GM18499 (cell line): Measurements from ENCODE around the gene ADSS1.

Source experiments
- ATAC-seq: cut with Tn5 transposase; IDR thresholded peaks from one replicate; pipeline ENCODE4 v1.9.1; 2021; ENCODE audit warnings: moderate number of reproducible peaks; ENCODE audit not compliant: insufficient read depth, unreplicated experiment

Gene ADSS1

DNA sequence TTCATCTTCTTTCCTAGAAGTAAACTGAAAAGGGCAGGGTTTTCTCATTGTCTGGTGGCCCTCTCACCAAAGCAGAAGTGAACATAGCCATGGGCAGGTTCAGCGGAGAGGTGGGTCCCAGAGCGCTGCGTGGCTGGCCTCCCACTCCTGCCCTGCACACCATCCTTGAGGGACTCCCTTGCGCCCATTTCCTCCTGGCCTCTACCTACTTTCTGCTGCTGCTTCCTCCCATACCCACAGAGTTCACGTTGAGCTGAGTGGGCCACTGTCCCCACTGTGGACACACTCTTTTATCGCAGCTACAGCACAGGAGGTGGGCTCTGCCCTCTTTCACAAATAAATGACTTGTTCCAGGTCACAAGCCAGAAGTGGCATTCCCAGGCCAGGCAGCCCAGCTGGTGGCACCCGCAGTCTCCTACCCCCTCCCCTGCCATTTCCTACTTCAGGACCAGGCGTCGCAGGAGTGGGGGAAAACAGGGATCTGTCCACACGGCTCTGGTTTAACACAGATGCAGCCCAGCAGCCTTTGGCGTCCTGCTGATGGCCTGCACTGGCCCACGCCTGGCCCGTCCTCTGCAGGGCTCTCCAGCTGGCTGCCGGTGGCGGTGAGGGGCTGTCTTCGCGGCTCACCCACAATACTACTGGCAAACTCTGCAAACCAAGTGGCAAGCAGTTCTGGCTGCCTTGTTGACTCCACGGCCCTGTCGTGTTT is 33.8 kb downstream of the ADSS1 start:
- no peak for ATAC-seq

DNA sequence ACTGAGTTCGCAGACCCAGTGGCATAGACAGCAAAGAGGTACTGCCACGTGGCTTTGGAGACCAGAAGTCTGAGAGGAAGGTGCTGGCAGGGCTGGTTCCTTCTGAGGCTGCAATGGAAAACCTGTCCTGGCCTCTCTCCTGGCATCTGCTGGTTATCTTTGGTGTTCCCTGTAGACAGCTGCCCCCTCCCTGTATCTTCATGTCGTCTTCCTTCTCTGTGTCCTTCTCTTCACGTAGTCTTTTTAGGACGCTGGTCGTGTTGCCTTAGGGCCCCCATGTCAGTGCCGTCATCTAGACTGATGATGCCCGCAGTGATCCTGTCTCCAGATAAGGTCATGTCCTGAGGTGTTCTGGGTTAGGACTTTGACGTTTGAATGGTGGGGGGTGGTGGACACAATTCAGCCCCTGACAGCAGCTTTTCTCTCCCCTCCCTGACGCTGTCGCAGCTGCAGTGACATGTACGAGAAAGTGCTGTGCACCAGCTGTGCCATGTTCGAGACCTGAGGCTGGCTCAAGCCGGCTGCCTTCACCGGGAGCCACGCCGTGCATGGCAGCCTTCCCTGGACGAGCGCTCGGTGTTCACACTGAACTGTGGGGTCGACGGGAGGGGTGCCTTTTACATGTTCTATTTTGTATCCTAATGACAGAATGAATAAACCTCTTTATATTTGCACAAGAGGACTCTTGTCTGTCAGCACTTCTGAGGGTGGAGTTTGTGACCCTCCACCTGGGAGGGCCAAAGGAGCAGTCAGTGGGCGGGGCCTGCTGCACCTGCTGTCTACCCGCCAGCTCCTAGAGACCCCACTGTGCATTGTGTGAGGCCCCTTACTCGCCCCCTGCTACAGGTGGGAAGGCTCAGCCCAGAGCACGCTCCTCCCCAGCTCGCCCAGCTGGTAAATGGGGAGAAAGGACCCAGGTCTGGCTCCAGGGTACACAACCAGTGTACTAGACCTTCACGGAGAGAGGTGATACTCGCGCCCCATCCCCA is 35.2 kb downstream of the ADSS1 start:
- no peak for ATAC-seq

DNA sequence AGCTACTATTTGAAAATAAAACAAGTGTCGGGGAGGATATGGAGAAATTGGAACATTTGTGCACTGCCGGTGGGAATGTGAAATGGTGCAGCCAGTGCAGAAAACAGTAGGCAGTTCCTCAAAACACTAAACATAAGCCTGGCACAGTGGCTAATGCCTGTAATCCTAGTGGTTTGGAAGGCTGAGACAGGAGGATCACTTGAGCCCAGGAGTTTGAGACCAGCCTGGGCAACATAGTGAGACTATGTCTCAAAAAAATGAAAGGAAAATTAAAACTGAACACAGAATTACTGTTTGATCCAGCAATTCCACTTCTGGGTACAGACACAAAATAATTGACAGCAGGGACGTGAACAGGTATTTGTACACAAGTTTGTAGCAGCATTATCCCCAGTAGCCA is 41.5 kb downstream of the ADSS1 start:
- no peak for ATAC-seq

DNA sequence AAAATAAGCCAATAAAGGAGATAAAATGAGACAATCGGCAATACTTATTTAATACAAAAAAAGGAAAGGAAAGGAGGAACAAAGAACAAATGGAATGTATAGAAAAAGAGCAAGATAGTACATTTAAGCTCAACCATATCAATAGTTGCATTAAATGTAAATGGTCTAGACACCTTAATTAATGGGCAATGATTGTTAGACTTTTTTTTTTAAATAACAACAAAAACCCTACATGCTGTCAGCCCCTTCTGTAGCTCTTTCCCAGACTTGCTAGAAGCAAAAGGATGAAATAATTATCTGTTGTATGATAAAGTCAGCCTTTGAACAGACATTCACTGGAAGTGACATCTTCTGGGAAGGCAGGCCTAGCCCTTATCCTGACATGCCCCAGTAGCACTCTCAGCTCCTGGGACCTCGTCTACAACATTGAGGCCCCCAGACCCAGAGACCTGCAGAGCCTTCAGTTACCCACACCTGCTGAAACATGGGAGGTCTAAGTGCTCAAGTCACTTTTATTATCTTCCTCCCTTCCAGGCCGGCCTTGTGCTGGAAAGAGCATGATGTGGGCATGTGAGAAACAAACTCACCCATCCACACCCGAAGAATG is 42.3 kb downstream of the ADSS1 start:
- ATAC-seq = no peak

DNA sequence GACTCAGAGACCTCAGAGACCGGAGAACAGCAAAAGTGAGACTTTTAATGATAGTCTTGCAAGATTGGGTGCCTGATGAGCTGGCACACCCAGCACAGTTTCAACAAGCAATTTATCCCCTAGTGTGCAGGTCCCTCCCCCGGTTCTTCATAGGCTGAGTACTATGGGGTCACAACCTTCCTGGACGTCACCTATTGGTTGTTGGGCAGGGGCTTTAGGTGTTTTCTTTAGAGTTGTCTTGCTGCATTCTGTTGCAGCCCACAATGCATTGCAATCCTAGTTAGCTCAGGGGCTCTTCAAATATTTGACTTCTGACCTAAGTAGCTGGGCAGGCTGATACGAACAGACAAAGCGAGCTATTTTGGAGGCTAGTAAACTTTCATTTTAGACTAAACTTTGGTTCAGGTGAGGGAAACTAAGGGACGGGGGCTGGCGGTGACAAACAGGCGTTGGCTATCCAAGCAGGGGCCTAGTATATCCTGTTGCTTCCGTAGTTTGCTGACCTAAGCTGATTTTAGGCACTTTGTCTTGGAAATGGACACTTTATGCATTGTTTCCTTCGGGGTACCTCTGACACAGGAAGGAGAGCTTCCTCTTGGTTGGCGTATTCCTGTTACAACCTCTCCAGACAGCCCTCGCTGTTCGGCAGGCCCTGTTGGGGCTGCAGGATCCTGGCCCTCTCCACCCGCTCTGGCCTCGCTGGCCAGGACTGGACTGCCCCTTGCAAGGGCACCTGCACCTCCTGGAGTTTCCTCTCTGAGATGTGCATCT is 43.0 kb downstream of the ADSS1 start:
- no peak for ATAC-seq

DNA sequence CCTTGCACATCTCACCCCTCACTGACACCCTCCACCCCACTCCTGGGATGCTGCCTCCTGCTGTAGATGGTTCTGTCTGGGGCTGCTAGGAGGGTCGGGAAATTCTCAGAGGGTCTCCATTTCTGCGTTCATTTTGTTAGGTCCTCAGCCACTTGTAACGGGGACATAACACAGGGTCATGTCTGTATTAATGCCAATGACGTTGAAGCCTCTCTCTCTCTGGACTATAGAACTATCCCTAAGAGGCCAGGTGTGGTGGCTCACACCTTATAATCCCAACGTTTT is 43.5 kb downstream of the ADSS1 start:
- ATAC-seq = no peak

DNA sequence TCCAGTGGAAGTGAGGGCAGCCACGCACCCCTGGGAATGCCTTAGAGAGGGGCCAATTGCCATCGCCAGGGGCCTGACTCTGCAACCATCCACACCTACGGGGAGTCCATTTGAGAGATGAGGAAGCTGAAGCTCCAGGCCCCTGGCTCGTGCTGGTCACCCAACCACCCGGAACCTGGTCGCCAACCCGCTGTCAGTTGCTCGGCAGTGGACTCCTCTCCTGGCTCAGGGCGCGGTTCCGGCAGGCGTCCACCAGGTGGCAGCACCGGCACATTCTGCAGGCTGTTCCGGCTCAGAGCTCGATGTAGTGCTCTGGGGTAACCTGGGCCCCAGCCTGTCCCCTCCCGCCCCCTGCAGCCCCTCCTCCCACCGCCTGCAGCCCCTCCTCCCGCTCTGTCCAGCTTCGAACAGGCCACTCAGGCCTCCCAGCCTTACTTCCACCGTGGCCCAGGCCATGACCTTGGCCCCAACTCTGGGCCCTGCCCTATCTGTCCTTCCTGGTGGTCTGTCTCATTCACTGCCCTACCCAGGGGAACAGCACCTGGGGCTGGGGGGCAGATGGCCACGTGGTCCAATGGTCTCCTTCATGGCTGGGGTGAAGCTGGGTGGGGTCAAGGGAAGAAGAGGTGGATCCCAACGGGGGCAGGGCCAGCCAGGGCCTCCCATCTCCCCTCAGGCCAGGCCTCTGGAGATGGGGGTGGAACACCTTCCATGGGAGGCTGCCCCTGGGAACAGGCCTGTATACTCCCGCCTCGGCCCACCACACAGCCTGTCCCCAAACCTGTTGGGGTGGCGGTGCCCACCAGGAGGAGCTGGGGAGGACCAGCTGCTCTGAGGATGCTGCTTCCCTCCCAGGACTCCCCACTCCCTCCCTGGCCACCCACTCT is 44.7 kb downstream of the ADSS1 start:
- ATAC-seq = no peak

DNA sequence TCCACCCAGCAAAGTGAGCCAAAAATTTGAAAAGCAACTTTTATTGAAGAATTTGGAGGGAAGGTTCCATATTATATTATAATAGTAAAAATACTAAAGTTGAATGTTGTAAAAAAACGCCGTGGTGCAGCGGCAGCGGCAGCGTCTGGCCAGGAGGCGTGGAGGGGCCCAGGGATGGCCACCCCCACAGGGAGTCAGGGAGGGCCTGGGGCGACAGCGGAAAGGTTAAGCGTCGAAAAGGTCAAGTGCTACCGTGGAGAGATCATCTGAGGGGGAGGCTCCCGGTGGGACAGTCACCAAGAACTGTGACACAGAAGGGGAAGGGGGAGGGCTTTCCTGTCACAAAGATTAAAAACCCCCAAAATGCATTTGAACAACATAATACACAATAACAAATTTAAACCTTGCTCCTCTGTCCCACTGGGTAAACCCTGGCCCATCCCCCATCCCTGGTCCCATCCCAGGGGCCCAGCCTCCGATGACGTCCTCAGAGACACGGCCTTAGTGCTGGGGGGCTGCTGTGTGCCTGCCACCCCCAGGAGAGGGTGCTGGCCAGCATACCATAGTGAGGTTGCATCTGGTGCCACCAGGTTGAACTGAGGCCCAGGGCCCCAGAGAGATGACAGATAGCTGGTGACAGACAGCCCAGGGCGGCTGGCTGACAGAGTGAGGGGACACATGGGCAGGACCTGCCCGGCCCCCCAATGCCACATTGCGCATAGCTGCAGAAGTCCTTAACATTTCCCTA is 45.5 kb downstream of the ADSS1 start:
- ATAC-seq = no peak

DNA sequence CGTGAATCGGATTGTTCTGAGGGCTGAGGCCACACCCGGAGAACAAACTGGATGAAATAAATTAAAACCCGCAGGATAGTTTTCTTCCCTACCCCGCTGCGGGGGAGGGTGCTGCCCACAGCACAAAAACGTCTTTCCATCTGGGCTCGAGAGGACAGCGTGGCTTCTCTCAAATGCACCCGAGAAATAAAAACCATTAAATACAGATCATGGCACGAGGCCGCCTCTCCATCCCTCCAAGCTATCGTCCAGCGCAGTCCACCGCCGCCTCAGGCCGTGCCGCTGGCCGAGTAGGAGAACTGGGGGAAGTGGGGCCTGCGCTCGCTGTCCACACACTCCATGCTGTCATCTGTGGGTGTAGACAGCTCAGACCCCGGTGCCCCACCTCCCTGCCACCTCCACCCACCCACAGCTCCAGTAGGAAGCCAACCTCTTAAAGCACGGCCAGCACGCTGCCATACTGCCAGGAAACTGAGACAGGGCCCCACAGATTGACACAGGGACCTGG is 46.1 kb downstream of the ADSS1 start:
- no peak for ATAC-seq

DNA sequence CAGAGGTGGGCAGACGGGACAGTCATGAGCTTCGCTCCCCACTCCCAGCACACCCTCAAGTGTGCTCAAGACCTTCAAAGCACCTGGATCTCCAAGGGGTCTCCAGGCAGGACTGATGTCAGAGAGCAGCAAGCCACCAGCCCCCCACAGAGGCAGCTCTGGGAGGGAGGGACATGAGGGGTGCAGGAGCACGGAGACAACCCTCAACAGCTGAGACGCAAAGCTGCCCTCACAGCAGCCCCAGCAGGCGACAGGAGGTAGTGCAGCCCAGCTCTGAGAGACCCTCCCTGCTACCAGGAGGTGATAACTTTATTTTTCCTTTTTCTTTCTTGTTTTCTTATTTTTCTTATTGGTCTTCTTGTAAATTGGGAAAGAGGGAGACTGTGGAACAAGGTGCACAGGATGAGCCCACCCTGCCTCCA is 46.8 kb downstream of the ADSS1 start:
- ATAC-seq = no peak

DNA sequence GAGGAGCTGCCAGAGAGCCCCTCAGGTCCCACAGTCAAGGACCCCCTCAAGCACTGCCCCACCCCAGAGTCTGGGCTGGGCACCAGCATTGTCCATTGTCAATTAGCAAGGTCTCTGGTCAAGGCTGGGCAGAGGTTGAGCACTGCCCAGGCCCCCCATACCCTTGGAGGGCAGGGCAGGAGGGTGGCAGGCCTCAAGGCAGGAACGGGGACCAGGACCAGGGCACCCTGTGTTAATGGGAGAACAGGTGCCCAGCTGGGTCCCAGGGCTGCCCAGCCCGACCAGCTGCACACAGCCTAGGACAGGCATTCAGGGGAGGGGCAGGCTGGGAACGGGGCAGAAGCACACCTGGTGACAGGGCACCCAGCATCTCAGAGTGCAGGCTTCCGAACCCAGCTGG is 47.3 kb downstream of the ADSS1 start:
- ATAC-seq = no peak

DNA sequence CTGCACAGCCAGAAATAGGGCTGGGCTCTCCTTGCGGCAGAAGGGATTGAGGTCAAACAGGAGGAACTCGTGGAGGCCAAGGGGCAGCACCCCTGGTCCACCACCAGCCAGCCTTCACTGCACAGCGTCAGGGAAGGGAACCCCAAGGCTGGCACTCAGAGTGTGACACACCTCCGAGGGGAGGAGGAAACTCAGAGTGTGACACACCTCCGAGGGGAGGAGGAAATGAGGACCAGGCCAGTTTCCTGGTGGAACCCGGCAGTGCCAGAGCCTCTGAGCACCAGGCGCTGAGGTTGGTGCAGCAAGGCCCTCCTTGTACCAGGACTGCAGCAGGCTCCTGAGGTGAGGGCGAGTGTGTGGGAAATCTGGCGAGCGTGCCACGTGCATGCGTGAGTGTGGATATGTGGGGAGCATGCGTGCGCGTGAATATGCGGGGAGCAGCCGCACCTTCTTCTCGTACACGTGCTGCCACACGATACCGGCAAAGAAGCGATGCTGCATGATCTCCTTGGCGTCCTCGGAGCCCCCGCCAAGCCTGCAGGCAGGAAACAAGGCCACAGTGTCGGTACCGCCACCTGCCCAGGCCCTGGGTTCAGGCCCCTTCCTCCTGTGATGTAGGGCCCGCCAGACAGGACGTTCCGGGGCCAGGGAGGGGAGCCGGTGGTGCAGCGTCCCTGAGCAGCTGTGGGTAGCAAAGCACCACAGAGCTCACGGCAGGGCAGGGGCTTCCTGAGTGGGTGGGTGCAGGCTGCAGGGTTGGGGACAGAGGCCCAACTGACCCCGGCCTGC is 48.1 kb downstream of the ADSS1 start:
- ATAC-seq = no peak

DNA sequence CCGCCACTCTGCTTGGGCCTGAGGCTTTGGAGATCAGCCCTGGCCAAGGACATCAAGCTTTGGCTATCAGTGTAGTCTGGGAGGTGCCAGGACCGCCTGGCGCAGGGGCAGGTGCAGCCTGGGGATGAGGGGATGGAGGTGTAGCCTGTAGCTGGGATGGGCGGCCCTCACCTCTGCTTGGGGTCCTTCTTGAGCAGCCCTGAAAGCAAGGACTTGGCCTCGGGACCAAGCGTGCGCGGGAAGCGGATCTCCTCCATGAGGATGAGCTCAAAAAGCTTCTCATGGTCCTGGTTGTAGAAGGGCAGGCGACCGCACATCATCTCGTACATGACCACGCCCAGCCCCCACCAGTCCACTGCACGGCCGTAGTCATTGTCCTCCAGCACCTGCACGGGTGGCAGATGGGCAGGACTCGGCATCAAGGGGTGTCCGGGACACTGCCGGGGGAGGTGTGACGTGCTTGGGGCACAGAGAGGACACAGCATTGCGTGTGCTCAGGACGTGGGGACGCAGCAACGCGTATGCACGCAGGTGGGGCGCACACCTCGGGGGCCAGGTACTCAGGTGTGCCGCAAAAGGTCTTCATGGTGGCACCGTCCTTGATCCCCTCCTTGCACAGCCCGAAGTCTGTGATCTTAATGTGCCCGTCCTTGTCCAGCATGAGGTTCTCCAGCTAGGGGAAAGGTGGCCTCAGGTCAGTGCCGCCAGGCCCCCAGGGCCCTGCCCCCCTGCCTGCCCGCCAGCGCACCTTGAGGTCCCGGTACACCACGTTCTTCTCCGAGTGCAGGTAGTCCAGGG is 48.9 kb downstream of the ADSS1 start:
- no peak for ATAC-seq

DNA sequence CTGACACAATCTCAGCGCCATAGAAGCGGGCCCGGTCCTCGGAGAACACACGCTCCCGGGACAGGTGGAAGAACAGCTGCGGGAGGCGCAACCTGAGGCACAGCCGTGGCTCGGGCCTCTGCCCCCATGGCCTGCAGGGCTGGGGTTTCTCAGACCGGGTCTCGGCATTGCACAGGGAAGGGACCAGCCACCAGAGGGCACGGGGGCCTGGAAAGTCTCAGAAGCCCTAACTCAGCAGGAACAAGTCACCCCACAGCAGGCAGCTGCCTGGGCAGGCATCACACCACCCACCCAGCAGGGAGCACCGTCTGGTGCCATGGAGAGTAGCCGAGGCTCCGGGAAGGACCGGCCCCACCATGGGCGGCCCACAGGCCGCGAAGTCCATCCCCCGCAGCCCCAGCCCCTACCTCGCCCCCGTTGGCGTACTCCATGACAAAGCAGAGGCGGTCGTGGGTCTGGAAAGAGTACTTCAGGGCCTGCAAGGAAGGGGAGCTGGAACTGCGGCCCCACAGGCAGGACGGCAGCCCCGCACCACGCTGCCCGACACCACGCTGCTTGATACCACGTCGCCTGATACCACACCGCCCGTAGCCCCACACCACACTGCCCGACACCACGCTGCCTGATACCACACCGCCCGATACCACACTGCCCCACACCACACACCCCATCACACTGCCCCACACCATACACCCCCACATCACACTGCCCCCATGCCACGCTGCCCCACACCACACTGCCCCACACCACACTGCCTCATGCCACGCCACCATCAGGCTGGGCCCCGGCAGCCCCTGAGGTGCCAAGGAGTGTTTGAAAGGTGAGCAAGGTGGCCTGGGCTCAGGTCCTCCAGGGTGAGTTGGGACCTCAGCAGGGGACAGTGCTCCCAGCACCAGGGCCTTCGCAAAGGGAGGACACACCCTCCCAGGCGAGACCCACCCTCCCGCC is 49.8 kb downstream of the ADSS1 start:
- ATAC-seq = no peak

DNA sequence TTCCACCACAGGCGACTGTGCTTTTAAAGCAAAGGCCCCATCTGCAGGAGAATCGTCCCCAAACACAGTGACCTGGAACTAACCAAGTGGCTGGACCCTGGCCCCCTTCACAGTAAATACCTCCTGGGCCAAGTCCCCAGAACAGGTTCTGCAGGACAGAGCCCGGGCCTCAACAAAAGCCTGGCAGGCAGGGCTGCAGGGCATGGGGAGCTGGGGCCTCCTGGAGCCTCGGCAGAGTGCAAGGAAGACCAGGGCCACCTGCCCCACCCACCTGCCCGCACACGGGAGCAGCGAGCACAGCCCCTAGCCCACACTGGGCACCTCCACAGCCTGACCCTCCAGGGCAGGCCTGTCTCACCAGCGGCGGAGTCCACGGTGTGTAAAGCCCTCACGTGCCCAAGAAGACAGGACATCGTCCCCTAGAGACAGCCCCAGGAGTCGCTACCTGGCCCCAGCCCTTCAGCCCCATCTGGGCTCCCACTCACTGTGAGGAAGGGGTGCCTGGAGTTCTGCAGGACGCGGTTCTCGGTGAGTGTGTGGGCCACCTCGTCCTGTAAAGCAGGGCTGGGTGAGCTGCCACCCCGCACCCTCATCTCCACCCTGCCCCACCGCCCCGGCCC is 50.5 kb downstream of the ADSS1 start:
- ATAC-seq = no peak

DNA sequence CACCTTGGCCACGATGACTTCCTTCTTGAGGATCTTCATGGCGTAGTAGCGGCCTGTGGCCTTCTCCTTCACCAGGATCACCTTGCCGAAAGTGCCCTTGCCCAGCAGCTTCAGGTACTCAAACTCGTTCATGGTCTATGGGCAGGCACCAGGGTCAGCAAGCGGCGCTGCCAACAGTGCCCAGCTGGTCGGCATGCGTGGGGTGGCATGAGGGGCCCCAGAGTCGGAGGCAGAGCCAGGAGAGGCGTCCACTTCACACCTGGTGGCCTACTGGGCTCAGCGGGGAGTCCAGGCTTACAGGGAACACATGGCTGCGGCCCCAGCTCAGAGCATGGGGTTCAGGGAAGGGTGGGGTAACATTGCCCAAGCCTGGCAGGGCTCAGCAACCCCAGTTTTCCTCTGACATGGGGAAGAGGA is 51.1 kb downstream of the ADSS1 start:
- ATAC-seq = no peak
